Omental fat pad (tissue), 4 donors: Measurements from ENCODE around the gene DSG1. TPM values are rescaled to one million over a fixed set of nuclear protein-coding genes. Genes with fewer than 3 reads are reported as not detected.
A peak's percentile ranks its signal among the peaks of the same experiment; 100 is the strongest.

Experiments used
- ATAC-seq: fragments of 150-250 bp; one replicate; pipeline ENCODE4 v1.9.1; 2016; ENCODE audit warnings: mild to moderate bottlenecking, moderate library complexity; ENCODE audit not compliant: low FRiP score
- DNase-seq: peaks from one replicate; pipeline ENCODE4 v3.0.0-alpha.2; 2019; ENCODE audit warnings: low spot score
- total RNA-seq, 4 donors: library from RNA; depleted of rRNA; stranded (reverse); fragments of >200 nt; gene quantifications; one replicate each; pipeline ENCODE4 v1.1.0, GENCODE V29; 2016
- TF ChIP-seq, protein P1 (sequence below), 3 donors: fragments of 450-650 bp; IDR thresholded peaks; one replicate each; pipeline ENCODE4 v1.5.1; 2016 to 2017; ENCODE audit warnings: antibody characterized with exemption in 3 of 3, mild to moderate bottlenecking in 3 of 3, moderate library complexity in 2 of 3

The DSG1 gene
- total RNA-seq = under 1 TPM in 2 of 4 donors, not detected in 2; 0.19 to 0.63 TPM

DNA sequence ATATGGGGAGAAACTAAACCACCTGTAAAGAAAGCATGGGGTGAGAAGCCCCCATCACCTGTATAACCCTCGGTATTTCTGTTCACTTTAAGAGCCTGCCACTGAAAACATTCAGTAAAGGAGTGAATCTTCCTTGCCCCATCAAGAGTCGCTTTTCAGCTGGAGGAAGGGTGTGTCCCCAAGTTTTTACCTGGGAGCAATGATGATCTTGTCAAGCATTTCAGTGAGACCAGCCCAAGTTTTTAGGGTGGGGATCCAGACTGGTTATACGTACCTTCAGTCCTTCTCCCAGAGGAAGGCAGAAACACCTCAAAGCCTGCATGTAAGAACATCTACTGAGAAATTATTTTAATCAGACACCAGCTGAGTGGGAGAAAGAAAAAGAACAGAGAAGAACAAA, at the start of gene DSG1:
Gene DSG1, plus strand, starts transcription at position 301 of the 400 bp plus-strand sequence. CDS start 141 bp downstream, outside the sequence.
- no peak for ATAC-seq
- TF ChIP-seq, protein P1, sequence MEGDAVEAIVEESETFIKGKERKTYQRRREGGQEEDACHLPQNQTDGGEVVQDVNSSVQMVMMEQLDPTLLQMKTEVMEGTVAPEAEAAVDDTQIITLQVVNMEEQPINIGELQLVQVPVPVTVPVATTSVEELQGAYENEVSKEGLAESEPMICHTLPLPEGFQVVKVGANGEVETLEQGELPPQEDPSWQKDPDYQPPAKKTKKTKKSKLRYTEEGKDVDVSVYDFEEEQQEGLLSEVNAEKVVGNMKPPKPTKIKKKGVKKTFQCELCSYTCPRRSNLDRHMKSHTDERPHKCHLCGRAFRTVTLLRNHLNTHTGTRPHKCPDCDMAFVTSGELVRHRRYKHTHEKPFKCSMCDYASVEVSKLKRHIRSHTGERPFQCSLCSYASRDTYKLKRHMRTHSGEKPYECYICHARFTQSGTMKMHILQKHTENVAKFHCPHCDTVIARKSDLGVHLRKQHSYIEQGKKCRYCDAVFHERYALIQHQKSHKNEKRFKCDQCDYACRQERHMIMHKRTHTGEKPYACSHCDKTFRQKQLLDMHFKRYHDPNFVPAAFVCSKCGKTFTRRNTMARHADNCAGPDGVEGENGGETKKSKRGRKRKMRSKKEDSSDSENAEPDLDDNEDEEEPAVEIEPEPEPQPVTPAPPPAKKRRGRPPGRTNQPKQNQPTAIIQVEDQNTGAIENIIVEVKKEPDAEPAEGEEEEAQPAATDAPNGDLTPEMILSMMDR (IDR thresholded peaks at IDR 0.05) = no peak
- DNase-seq = no peak

DNA sequence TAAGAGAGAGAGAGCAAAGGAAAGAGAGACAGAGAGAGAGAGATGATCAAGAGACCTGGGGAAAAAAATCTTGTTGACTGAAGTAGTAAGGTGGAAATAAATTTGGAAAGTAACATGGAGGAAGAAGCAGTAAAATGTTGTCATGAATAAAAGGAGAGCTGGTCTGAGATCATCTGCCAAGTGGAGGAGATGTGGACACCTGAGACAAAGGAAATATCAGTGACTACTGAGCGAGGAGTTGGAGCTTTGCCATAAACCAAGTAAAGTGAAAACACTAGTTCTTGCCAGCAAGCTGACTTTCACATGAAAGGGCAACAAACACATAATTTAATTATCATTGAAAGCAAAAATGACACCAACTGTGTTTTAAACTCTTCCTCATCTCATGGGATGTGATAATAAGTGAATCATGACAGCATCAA, 49.0 kb upstream of the DSG1 start:
- ATAC-seq (peak; percentile 78), DNase-seq (no peak)
- TF ChIP-seq, protein P1 (IDR thresholded peaks at IDR 0.05) = no peak

DNA sequence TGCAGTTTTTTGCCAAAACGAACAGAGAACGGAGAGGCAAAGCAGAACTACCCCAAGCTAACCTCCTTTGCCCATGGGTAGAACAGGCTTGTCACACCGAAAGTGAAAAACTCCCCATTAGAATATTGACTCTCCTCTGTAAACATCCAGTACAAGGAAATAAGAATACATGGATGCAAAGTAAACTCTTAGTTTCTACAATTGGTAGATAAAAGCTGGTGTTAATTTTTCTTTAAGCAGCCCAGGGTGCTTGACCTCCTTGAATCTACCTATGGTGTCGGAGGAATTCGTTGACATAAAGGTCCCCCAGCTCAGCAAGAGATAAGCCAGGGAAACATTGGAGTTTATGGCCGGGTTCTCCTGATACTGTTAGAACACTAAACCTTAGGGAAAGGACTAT, 48.4 kb upstream of the DSG1 start:
- DNase-seq = no peak
- ATAC-seq = no peak
- TF ChIP-seq, protein P1 (IDR thresholded peaks at IDR 0.05) = no peak

DNA sequence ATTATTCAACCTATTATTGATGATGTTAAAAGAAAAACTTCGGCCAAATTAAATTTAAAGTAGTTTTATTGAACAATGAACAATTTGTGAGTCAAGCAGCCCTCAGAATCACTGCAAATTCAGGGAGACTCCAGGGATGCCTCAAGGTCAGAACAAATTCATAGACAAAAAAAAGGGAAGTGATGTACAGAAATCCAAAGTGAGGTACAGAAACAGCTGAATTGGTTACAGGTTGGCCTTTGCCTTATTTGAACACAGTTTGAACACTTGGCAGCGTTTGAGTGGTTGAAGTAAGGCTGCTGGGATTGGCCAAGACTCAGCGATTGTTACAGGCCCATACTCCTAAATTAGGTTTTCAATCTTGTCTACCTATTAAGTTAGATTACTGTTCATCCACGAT, 47.4 kb upstream of the DSG1 start:
- ATAC-seq (no peak), DNase-seq (no peak)
- TF ChIP-seq, protein P1 (IDR thresholded peaks at IDR 0.05) = no peak

DNA sequence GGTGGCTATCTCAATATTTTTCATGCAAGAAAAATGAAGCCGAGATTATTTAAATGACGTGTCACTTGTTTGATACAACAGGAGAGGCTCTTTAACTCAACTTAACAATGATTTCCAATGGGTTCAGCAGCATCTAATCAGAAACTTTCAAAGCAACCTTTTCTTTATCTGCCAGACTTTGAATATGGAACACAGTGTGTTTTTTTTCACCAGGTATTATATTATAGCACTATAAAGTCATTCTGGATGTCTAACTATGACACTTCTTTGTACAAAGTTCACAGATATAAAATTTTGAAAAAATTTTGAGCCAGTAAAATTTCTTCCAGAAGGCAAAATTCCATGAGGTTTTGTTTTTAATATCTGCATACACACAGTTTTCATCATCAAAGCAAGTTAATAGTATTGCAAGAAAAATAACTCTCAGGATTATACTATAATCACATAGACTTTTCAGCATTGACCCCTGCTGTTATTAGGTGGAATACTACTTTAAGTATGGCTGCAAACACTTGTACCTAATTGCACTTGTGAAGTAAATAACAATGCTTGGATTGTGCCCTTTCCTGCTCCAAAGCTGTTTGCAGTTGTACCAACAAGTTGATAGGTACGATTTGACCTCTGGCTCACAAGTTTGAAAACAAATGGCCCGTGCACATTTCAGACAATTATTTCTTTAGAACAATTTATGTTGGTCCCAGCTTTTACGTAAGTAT, 44.0 kb upstream of the DSG1 start:
- no peak for ATAC-seq
- TF ChIP-seq, protein P1 (IDR thresholded peaks at IDR 0.05) = no peak
- DNase-seq = no peak

DNA sequence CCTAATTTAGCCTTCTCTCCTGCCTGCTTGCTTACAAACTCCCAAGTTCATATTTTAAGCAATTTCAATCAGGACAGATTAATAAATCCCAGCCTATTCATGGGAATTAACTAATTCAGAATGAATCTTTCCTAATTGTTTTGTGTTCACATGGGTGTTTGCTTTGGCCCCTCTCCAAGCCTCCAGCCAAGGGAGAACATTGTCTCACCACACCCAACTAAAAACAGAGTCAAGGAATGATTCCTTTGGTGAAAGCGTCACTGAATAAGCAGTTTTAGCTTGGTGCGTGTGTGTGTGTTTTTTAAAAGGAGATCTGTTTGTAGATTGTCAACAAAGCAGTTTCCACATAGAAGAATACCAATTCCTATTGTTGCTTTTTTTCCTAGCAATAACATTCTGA, 43.0 kb upstream of the DSG1 start:
- TF ChIP-seq, protein P1 (IDR thresholded peaks at IDR 0.05) = no peak
- ATAC-seq = peak; percentile 64
- DNase-seq = no peak
